Thoracic aorta (tissue), 2 donors: ENCODE data around the gene PARD6B. TPM values are rescaled to one million over a fixed set of nuclear protein-coding genes. Genes with fewer than 3 reads are reported as not detected.

ENCODE experiments used
- ATAC-seq: fragments of 150-250 bp; one replicate; pipeline ENCODE4 v1.8.0; 2017; ENCODE audit warnings: low read depth; ENCODE audit not compliant: insufficient number of reproducible peaks, low FRiP score
- DNase-seq: peaks from one replicate; pipeline ENCODE4 v3.0.0-alpha.2; 2020; ENCODE audit warnings: low spot score
- H3K27ac ChIP-seq, 2 donors: fragments of 200-600 bp; sonication (generic); 1 replicate in 1 of 2; 2 replicates in 1 of 2; pipeline ENCODE4 v1.5.1; 2016; ENCODE audit warnings: mild to moderate bottlenecking in 2 of 2, moderate library complexity in 2 of 2
- H3K27me3 ChIP-seq: fragments of 200-600 bp; sonication (generic); replicated peaks from 2 replicates; pipeline ENCODE4 v1.6.0; 2016; ENCODE audit warnings: mild to moderate bottlenecking; ENCODE audit not compliant: insufficient read depth
- H3K36me3 ChIP-seq: fragments of 200-600 bp; sonication (generic); one replicate; pipeline ENCODE4 v1.5.1; 2016
- H3K4me1 ChIP-seq, 2 donors: fragments of 200-600 bp; sonication (generic); 1 replicate in 1 of 2; 2 replicates in 1 of 2; pipeline versions ENCODE4 v1.5.1 to v1.6.0; 2016; ENCODE audit warnings: low read depth in 2 of 2, mild to moderate bottlenecking in 1 of 2; ENCODE audit not compliant: control insufficient read depth in 1 of 2
- H3K4me3 ChIP-seq: fragments of 200-600 bp; sonication (generic); 2 replicates; pipeline ENCODE4 v1.5.1; 2016; ENCODE audit warnings: mild to moderate bottlenecking
- H3K9me3 ChIP-seq: fragments of 200-600 bp; sonication (generic); 2 replicates; pipeline ENCODE4 v1.5.1; 2016
- total RNA-seq, 2 donors: library from RNA; depleted of rRNA; stranded (reverse); fragments of >200 nt; gene quantifications; one replicate each; pipeline versions ENCODE4 v1.1.0 to v1.2.3, GENCODE V29; 2016
- TF ChIP-seq, protein P1 (sequence below): fragments of 200-600 bp; sonication (generic); IDR thresholded peaks from one replicate; pipeline ENCODE4 v1.5.1; 2019; ENCODE audit warnings: antibody characterized with exemption

Gene PARD6B
- total RNA-seq, 2 donors from 2014 or later: 2.8 to 10.7 TPM

DNA sequence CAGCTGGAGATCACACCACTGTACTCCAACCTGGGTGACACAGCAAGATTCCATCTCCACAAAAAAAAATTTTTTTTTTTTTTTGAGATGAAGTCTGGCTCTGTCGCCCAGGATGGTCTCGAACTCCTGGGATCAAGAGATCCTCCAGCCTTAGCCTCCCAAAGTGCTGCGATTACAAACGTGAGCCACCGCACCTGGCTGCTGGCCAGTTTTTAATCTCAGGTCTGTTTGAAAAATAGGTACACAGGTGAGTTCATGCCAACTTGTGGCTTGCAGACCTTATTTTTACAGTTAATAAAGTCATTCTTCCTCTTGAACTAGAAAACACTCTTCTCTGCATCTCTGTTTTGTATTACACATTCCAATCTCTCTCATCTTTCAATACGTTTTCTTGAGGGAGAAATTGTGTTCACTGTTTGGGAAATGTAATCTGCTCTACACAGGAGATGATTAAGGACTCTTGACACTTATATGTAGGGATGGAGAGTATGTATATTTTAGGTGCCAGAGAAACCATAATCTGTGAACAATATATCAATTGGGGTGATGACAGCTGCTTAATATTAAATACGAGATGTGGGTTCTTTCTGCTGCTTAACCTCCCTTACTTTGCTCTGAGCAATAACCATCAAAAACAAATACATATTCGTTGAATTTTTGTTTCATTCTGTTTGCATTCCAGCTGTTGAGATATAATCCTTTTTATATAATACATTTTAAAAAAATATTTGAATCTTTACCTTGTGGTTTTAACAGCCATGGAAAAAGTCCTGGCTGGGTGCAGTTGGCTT is 22.3 kb upstream of the PARD6B start:
- no peak for DNase-seq
- Histone ChIP-seq H3K9me3 (no peaks in the 10 kb centered on the region), H3K4me1 (no peaks in the 10 kb centered on the region), H3K27me3 (no peaks in the 10 kb centered on the region), H3K36me3 (no peaks in the 10 kb centered on the region), H3K4me3 (no peak overlapping the region), H3K27ac (no peak overlapping the region)
- ATAC-seq: no peak
- TF ChIP-seq, protein P1, sequence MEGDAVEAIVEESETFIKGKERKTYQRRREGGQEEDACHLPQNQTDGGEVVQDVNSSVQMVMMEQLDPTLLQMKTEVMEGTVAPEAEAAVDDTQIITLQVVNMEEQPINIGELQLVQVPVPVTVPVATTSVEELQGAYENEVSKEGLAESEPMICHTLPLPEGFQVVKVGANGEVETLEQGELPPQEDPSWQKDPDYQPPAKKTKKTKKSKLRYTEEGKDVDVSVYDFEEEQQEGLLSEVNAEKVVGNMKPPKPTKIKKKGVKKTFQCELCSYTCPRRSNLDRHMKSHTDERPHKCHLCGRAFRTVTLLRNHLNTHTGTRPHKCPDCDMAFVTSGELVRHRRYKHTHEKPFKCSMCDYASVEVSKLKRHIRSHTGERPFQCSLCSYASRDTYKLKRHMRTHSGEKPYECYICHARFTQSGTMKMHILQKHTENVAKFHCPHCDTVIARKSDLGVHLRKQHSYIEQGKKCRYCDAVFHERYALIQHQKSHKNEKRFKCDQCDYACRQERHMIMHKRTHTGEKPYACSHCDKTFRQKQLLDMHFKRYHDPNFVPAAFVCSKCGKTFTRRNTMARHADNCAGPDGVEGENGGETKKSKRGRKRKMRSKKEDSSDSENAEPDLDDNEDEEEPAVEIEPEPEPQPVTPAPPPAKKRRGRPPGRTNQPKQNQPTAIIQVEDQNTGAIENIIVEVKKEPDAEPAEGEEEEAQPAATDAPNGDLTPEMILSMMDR: no peak

DNA sequence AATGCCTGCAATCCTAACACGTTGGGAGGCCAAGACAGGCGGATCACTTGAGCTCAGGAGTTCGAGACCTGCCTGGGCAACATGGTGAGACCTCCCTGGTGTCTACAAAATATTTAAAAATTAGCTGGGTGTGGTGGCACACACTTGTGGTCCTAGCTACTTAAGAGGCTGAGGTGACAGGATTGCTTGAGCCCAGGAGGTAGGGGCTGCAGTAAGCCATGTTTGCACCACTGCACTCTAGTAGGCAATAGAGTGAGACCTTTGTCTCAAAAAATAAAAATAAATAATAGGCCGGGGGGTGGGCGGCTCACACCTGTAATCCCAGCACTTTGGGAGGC is 21.8 kb upstream of the PARD6B start:
- DNase-seq: no peak
- TF ChIP-seq, protein P1: no peak
- Histone ChIP-seq H3K27me3 (no peaks in the 10 kb centered on the region), H3K27ac (no peak overlapping the region), H3K36me3 (no peaks in the 10 kb centered on the region), H3K4me3 (no peak overlapping the region), H3K9me3 (no peaks in the 10 kb centered on the region), H3K4me1 (no peaks in the 10 kb centered on the region)
- ATAC-seq: no peak

- no peaks in the 10 kb centered on the region for H3K4me1 ChIP-seq
- no peak for ATAC-seq
- no peaks in the 10 kb centered on the region for H3K9me3 ChIP-seq
- no peak for DNase-seq
- no peaks in the 10 kb centered on the region for H3K27me3 ChIP-seq
- no peak overlapping the region for H3K27ac ChIP-seq
- TF ChIP-seq, protein P1: no peak
- no peak overlapping the region for H3K4me3 ChIP-seq
- H3K36me3 ChIP-seq: no peaks in the 10 kb centered on the region
Observed at GRCh38 chr20:50710492-50711063, 20.8 kb upstream of the PARD6B start.

- DNase-seq: no peak
- Histone ChIP-seq H3K27me3 (no peaks in the 10 kb centered on the region), H3K9me3 (no peaks in the 10 kb centered on the region), H3K27ac (no peak overlapping the region), H3K4me3 (no peak overlapping the region), H3K36me3 (no peaks in the 10 kb centered on the region), H3K4me1 (no peaks in the 10 kb centered on the region)
- TF ChIP-seq, protein P1: no peak
- no peak for ATAC-seq
Observed at GRCh38 chr20:50711113-50711825, 20.1 kb upstream of the PARD6B start.
